Heart right ventricle (tissue), 16 donors: ENCODE results near the gene ATP8B3. TPM values are rescaled to one million over a fixed set of nuclear protein-coding genes. Genes with fewer than 3 reads are reported as not detected.
A peak's percentile ranks its signal among the peaks of the same experiment; 100 is the strongest.

Experiments
- ATAC-seq, 8 donors: fragments of 200-7000 bp; cut with Tn5 transposase; one replicate each; pipeline ENCODE4 v1.9.1; 2020; ENCODE audit warnings: mild to moderate bottlenecking in 8 of 8, moderate library complexity in 8 of 8, moderate number of reproducible peaks in 1 of 8
- DNase-seq, 2 donors: peaks; one replicate each; pipeline ENCODE4 v3.0.0-alpha.2; 2020
- H3K27ac ChIP-seq, 10 donors: fragments of 200-600 bp; sonication (generic) in 2 of 10; one replicate each; pipeline versions ENCODE4 v1.5.0 to v1.8.0; 2020 to 2022; ENCODE audit warnings: mild to moderate bottlenecking in 3 of 10
- H3K27me3 ChIP-seq, 7 donors: fragments of 200-600 bp; one replicate each; pipeline ENCODE4 v1.8.0; 2021 to 2022; ENCODE audit warnings: mild to moderate bottlenecking in 2 of 7
- H3K36me3 ChIP-seq, 9 donors: fragments of 200-600 bp; sonication (generic) in 1 of 9; one replicate each; pipeline versions ENCODE4 v1.5.0 to v1.8.0; 2020 to 2022; ENCODE audit warnings: mild to moderate bottlenecking in 2 of 9
- H3K4me1 ChIP-seq, 9 donors: fragments of 200-600 bp; sonication (generic) in 1 of 9; one replicate each; pipeline versions ENCODE4 v1.5.0 to v1.8.0; 2020 to 2022; ENCODE audit warnings: mild to moderate bottlenecking in 4 of 9
- H3K4me3 ChIP-seq, 10 donors: fragments of 200-600 bp; sonication (generic) in 2 of 10; one replicate each; pipeline versions ENCODE4 v1.5.0 to v1.8.0; 2020 to 2022; ENCODE audit warnings: mild to moderate bottlenecking in 7 of 10, moderate library complexity in 2 of 10
- H3K9me3 ChIP-seq, 11 donors: fragments of 200-600 bp in 10 of 11; sonication (generic) in 2 of 11; one replicate each; pipeline versions ENCODE4 v1.5.0 to v1.8.0; 2013 to 2022; ENCODE audit warnings: mild to moderate bottlenecking in 2 of 11, control low read depth in 1 of 11, moderate library complexity in 1 of 11
- WGBS, 2 donors: extraction: QIAGEN DNeasy Blood & Tissue Kit; methylation state at CpG; one replicate each; pipeline ENCODE4 v1.1.7; 2013; ENCODE audit warnings: inconsistent platforms in 1 of 2; 5-methylcytosine and 5-hydroxymethylcytosine counted together
- intact Hi-C, 10 donors: fragments of 100-400 bp; cut with DNase I; formaldehyde crosslinking; loops; one replicate each; pipeline versions ENCODE4 v1.11.1 to v1.14.2; 2022
- polyA plus RNA-seq, 2 donors: library from polyadenylated mRNA; stranded (reverse); fragments of 200-250 nt; gene quantifications; one replicate each; pipeline ENCODE4 v1.2.3, GENCODE V29; 2013
- total RNA-seq, 10 donors: library from RNA; stranded (reverse); fragmentation: NEBNext Ultra II Directional in 3 of 10; extraction: Animal tissue kit (Norgen Biotek cat#: 25700) in 3 of 10; gene quantifications; one replicate each; pipeline versions ENCODE4 v1.2.1 to v1.2.4, GENCODE V29; 2021 to 2023
- TF ChIP-seq, protein P1 (sequence below), 9 donors: fragments of 200-600 bp; sonication (generic) in 2 of 9; IDR thresholded peaks; one replicate each; pipeline versions ENCODE4 v1.5.0 to v1.8.0; 2021 to 2022; ENCODE audit warnings: antibody characterized with exemption in 9 of 9, mild to moderate bottlenecking in 5 of 9, moderate library complexity in 1 of 9
- donor health status: Arrhythmogenic right ventricular cardiomyopathy.
- donor health status: ischemic (EF 13 %, LVEDD 7.1; RV severe dilation, severe dysfunction).
- donor health status: healthy with polysubstance abuse.
- donor health status: DM: no; HTN: yes; CAD: no.
- donor health status: DM: no; HTN: no; CAD: no.
- donor health status: ischemic (EF 25% LVEDD 6.9; RV normal size, moderate dysfunction).
- donor health status: ischemic (EF 25% LVEDD 5.7; RV mildly dilated, moderate dysfunction).
- donor health status: healthy.
- donor health status: DM: yes; HTN: yes; CAD: no.
- donor health status: Ischemic cardiomyopathy.
- donor health status: ischemic (EF 35%, LVEDD 5.7; RV mildly dilated, moderate dysfunction).
- donor health status: nonischemic (EF 11% LVEDD 7.7; RV severe dilation, severe dysfunction).
- donor health status: DM: yes; HTN: yes; CAD: no.
- donor health status: PGD.
- donor health status: ischemic (EF 29% LVEDD 5.4; RV normal size, mild dysfunction).
- donor health status: nonischemic (EF 23%, LVEDD 6.1; RV moderate dilation, normal function).

ATP8B3 gene
- total and polyA plus RNA-seq, 12 donors: 0.13 to 3.4 (median 0.52) TPM

DNA sequence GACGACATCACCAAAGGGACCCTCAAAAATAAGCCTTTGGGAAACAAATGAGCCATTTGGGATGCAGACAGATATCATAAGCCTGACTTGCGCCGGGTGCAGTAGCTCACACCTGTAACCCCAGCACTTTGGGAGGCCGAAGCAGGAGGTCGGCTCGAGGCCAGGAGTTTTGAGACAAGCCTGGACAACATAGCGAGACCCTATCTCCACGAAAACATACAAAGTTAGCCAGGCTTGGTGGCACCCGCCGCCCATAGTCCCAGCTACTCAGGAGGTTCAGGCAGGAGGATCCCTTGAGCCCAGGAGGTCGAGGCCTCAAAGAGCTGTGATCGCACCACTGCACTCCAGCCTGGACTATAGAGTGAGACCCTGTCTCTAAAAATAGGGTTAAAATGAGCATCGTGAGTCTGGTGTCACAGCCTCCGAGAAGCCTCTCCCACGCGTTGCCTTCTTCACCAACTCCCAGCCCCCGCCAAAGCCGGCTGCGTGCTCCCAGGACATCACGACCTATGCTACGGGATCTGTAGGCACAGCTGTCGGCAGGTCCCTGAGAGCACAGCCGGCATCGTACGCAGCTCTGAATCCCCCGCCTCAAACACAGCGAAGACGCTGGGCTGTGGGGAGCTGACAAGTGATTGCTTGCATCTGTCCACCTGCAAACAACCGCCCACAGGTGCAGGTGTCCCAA is 34.6 kb upstream of the ATP8B3 start:
- Histone ChIP-seq H3K4me1 (peaks cover 20 to 66% (median 59%) of the 10 kb centered on the region in 9 donors), H3K27ac (peak overlapping the region in 2 of 10 donors; percentile 99 to 100), H3K36me3 (peaks cover 0 to 18% (median 0%) of the 10 kb centered on the region in 9 donors), H3K4me3 (peak overlapping the region in 9 of 10 donors; percentile 93 to 100 (median 98)), H3K27me3 (no peaks in the 10 kb centered on the region), H3K9me3 (no peaks in the 10 kb centered on the region)
- no peak for DNase-seq
- intact Hi-C loops: no loop called here
- 71% methylated on average over 29 of the region's 29 CpGs for WGBS, 2 donors
- no peak for ATAC-seq
- TF ChIP-seq, protein P1, sequence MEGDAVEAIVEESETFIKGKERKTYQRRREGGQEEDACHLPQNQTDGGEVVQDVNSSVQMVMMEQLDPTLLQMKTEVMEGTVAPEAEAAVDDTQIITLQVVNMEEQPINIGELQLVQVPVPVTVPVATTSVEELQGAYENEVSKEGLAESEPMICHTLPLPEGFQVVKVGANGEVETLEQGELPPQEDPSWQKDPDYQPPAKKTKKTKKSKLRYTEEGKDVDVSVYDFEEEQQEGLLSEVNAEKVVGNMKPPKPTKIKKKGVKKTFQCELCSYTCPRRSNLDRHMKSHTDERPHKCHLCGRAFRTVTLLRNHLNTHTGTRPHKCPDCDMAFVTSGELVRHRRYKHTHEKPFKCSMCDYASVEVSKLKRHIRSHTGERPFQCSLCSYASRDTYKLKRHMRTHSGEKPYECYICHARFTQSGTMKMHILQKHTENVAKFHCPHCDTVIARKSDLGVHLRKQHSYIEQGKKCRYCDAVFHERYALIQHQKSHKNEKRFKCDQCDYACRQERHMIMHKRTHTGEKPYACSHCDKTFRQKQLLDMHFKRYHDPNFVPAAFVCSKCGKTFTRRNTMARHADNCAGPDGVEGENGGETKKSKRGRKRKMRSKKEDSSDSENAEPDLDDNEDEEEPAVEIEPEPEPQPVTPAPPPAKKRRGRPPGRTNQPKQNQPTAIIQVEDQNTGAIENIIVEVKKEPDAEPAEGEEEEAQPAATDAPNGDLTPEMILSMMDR (IDR thresholded peaks at IDR 0.05): no peak

DNA sequence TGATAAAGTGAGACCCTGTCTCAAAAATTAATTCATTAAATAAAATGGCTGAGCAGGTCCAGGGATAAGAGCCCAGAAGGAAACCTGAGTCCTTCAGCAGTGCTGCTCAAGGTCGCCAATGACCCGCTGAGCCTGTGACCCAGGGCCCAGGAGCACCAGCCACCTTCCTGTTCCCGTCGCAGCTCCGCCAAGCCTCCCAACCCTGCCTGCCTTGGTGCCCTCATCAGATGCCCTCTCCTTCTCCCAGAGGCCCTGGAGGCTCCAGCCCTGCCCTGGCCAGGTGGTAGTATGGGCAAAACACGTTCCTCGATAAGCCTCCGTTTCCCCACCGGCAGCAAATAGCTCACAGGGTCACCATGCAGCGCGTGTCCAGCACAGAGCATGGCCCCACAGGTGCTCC is 33.6 kb upstream of the ATP8B3 start:
- 85% methylated on average over 11 of the region's 11 CpGs for WGBS, 2 donors
- peak overlapping the region in 1 of 10 donors; percentile 93 for H3K4me3 ChIP-seq
- no peaks in the 10 kb centered on the region for H3K27me3 ChIP-seq
- H3K4me1 ChIP-seq: peaks cover 20 to 76% (median 68%) of the 10 kb centered on the region in 9 donors
- DNase-seq (no peak), ATAC-seq (no peak)
- no peak overlapping the region for H3K27ac ChIP-seq
- TF ChIP-seq, protein P1 (IDR thresholded peaks at IDR 0.05): no peak
- intact Hi-C loops: no loop called here
- H3K9me3 ChIP-seq: no peaks in the 10 kb centered on the region
- H3K36me3 ChIP-seq: peaks cover 0 to 18% (median 0%) of the 10 kb centered on the region in 9 donors

DNA sequence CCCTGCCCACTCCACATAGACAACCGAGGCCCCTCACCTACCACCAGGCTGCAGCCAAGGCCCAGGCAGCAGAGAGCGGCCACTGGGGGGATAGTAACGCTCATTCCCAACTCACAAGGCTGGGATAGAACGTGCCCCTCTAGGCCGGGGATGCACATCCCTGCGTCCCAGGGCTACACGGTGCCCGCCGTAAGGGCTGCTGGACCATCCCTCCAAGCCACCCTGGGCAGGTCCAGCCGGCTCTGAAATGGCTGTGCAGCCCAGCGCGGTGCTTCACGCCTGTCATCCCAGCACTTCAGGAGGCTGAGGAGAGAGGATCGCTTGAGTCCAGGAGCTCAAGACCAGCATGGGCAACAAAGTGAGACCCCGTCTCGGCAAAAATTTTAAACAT is 33.0 kb upstream of the ATP8B3 start:
- H3K27me3 ChIP-seq: no peaks in the 10 kb centered on the region
- DNase-seq: no peak
- H3K9me3 ChIP-seq: no peaks in the 10 kb centered on the region
- H3K4me3 ChIP-seq: no peak overlapping the region
- 84 to 85% methylated on average over 16 of the region's 16 CpGs for WGBS, 2 donors
- TF ChIP-seq, protein P1 (IDR thresholded peaks at IDR 0.05): no peak
- H3K27ac ChIP-seq: no peak overlapping the region
- ATAC-seq: no peak
- H3K36me3 ChIP-seq: peaks cover 0 to 18% (median 0%) of the 10 kb centered on the region in 9 donors
- intact Hi-C loops: no loop called here
- H3K4me1 ChIP-seq: peaks cover 20 to 81% (median 72%) of the 10 kb centered on the region in 9 donors

DNA sequence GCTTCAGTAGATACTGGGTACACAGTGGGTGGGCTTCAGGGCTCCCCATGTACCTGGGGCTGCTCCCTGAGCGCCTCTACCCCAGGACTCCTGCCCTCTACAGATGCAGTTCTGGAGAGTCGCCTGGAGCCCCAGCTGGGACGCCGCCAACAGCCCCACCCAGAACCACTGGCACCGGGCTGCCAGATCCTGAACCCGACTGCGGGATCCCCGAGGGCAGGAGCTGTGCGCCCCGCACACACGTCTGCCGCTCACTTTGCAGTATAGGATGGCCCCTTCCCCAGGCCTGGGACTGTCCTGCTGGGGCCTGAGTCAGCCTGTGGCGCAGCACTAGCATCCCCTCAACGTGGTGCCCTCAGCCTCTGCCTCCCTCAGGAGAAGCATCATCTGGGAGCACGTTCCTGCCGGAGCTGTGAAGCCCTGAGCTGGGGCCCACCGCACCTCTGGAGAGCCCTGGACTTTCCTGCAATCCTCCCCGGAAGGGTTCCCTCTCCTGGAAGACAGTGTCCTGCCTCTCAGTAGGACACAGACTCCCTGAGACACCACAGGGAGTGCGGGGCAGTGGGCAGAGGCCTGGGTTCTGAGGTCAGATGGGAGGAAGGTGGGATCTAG is 32.5 kb upstream of the ATP8B3 start:
- DNase-seq: no peak
- no peak overlapping the region for H3K4me3 ChIP-seq
- peaks cover 20 to 86% (median 77%) of the 10 kb centered on the region in 9 donors for H3K4me1 ChIP-seq
- TF ChIP-seq, protein P1 (IDR thresholded peaks at IDR 0.05): no peak
- H3K27me3 ChIP-seq: no peaks in the 10 kb centered on the region
- WGBS, 2 donors: 70 to 73% methylated on average over 19 of the region's 19 CpGs
- no peak for ATAC-seq
- H3K36me3 ChIP-seq: peaks cover 0 to 21% (median 0%) of the 10 kb centered on the region in 9 donors
- no peaks in the 10 kb centered on the region for H3K9me3 ChIP-seq
- intact Hi-C loops: no loop called here
- peak overlapping the region in 1 of 10 donors; percentile 31 for H3K27ac ChIP-seq
